HG03108 (cell line): Measurements from ENCODE around the gene ANKMY2.

Source experiments
- ATAC-seq: cut with Tn5 transposase; IDR thresholded peaks from one replicate; pipeline ENCODE4 v1.9.1; 2021; ENCODE audit warnings: moderate library complexity; ENCODE audit not compliant: unreplicated experiment

ANKMY2 gene

DNA sequence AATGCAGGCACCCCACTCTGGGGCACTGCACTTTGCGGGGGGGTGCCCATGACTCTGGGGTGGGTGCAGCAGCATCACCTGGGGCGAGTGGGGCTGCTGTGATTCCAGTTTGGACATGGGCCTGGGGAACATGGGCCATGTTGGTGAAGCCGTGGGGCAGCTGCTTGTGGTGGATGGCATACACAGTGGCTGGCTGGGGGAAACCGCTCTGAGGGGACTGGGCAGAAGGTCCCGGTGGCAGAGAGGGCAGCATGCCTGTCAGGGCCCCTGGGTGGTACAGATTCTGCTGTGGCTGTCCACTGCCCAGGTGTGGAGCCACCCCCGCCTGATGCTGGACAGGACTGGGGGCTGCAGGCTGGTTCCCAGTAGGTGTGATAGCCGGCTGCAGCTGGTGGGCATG, 61.7 kb downstream of the ANKMY2 start:
- ATAC-seq: no peak

DNA sequence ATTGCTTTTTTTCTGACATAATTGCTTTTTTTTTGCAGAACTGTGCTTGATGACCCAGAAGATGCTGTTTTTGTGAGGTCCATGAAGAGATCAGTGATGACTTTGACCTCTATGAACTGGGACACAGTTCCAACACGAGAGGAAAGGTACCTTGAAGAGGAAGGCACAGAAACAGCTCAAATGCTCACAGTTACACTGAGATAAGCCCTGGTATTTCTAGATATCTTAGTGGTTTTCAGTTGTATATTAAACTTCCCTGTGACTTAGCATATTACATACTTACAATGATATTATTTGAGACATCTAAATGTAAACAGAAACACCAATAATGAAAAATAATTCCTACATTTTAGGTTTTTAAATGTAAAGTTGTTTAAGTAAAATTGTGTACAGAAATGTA, 64.3 kb downstream of the ANKMY2 start:
- ATAC-seq: no peak

DNA sequence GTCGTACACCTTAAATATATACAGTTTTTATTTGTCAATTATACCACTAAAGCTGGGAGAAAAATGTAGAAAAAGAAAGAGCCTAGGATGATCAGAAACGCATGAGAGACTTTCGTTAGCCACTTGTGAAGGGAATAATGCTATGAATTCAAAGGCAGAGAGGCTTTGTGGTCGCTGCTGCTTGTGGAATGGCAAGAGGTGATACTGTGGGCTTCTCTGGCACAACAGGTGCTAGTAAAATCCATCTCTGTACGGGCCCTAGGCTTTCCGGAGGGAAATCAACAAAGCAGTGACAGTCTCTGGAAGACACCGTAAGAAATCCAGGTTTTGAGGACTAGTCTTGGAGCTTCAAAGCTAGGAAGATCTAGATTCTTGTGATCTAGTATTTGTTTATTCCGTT, 66.3 kb downstream of the ANKMY2 start:
- ATAC-seq: no peak

DNA sequence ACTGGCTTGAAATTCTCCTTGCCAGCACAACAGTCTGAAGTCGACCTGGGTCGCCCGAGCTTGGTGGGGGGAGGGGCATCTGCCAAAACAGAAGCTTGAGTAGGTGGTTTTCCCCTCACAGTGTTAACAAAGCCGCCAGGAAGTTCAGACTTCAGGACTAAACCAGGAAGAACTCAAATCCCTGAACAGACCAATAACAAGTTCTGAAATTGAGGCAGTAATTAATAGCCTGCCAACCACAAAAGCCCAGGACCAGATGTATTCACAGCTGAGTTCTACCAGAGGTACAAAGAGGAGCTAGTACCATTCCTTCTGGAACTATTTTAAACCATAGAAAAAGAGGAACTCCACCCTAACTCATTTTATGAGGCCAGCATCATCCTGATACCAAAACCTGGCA, 73.6 kb downstream of the ANKMY2 start:
- ATAC-seq: no peak

DNA sequence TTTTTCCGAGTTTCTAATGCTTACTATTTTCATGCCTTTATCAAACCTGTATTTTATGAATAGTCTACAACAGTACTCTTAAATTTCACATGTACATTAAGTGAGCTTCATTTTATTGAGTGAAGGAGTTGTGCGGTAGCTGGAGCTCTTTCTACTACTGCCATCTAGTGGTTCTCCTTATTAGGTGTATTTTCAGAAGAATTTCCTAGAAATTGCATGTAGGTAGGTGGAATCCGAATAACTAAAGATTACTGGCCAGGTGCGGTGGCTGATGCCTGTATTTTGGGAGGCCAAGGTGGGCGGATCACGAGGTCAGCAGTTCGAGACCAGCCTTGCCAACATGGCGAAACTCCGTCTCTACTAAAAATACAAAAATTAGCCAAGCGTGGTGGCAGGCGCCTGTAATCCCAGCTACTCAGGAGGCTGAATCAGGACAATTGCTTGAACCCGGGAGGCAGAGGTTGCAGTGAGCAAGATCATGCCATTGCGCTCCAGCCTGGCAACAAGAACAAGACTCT, 80.6 kb downstream of the ANKMY2 start:
- ATAC-seq: no peak

DNA sequence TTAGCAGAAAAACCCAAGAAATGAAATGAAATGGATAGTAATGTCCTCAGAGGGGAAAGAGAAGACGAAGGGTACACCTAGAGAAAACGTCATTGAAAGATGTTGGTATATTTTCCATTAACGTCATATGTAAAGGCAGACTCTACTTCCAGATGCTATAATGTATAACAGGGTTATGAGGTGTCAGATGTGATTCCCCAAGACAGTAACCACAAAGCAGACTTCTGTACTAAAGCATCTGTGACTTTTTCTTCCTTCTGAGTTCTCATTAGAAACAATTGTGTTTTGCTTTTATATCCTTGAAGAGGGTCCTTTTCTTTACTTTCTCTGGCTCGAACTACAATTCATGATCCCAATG, 81.6 kb downstream of the ANKMY2 start:
- ATAC-seq: no peak

DNA sequence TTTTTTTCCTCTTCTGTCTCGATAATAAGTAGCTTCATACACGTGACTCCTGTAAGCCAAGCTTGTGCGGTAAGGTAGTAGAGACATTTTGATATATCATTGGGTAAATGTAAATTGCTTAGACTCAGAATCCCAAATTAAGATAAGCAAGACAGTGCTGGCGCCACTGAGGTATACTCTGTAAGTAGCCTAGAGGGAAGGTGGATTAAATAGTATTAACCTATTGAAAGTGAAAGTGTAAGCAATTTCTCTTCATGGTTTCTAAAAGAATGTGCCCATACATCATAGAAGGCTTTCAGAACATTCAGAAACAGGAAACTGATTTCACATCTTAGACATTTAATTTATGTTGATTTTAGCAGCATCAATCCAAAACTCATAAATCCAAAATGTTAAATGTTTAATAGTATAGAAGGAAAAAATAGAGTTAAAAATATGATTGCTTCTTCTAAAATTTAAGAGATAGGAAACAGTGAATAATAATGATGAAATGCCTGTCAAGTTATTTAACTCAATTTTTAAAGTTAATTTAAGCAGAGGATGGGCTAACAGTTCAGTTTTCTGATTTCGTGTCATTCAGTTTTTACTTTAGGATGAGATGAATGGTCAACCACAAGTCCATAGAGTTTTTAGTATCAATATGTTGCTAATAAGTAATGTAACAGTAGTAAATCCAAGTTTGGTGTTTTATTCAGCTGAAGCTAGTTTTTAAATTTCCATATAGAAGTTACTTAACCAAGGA, 82.1 kb downstream of the ANKMY2 start:
- peak; percentile 87 for ATAC-seq

DNA sequence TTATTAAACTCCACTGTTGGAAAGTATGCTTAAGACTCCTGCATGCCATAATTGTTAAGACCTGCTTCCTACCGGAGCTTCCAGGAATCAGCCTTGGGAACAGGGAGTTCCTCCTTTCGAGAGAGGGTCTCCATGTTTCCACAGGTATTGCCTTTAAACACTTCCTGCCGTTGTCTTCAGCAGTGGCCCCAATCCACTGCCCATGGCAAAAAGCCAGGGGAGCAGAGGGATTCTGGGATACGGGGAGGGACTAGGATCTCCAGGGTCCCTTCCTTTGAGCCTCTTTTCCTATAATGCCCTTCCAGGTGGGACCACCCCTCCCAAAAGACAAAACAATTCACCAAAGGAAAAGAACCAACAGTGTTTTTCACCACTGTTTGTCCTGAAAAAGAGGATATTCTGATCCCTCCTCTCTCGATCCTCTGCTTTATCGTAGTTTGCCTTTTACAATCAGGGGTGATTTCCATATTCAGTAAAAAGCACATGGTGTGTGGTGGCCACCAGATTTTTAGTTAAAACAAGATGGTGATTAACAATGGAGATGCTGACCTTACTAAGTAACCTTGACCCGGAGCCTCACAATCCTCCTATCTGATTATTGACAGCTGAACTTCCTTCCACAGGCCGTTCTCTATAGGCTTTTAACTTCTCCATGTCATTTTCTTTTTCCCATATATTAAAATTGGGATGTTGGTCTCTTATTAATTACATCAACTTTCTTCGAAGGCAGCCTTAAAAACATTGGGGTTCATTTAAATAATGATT, 82.9 kb downstream of the ANKMY2 start:
- ATAC-seq: no peak

DNA sequence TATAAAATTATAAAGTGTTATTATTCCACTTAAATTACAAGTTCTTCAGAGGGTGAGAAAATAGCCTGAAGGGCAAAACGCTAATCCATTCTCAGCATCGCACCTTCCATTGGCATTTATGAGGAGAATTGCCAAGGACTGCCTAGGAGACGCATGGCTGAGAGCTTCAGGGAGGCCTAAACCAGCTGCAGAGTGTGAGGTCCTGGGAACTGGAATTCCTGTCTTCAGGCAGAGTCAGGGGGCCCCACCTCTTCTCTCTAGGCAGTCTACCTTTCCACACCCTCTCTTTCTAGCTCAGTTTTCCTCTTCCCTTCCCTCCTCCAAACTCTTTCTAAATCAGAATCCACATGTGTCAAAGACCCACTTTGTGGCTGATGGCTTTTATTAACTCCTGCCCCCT, 83.6 kb downstream of the ANKMY2 start:
- ATAC-seq: no peak

DNA sequence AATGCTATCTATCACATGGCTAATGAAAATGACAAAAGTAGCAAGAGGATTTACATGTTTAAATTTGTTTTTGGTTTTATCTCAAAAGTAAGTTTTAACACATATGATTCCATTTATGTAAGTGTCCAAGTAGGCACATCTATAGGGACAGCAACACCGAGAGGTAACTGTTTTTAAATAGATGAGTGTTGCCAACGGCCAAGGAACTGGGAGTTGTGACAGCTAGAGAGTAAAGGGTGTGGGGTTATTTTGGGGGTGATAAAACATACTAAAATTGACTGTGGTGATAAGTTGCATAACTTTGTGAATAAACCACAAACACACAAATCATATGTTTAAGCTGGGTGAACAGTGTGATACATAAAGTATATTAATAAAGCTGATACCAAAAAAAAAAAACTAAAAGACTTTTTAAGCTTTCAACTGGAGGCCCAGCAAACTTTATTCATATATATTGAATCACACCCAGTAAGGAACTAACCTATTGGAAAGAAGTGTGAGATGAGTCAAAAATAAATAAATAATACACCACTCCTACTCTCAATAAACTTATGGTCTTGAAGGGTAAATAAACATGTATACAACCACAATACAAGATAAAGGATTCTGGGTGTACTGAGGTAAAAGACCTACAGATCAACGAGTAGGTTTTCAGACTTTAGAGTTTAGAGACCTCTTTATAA, 85.9 kb downstream of the ANKMY2 start:
- no peak for ATAC-seq

DNA sequence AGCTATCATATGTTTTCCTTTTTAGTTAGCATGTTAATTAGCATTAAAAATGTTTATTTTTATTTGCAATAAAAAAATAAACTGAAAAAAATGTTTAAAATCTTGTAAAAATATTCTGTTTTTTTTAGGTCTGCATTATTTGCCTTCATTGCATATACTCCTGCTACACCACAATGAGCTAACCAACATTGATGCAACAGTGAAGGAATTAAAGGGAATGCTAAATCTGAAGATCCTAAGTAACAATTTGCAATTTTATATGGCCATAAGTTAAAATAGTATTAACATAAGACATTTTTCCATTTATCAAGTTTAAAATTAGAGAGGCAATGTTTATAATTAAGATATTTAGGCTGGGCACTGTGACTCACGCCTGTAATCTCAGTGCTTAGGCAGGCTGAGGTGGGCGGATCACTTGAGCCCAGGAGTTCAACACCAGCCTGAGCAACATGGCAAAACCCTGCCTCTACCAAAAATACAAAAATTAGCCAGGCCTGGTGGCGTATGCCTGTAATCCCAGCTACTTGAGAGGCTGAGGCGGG, 86.7 kb downstream of the ANKMY2 start:
- no peak for ATAC-seq

DNA sequence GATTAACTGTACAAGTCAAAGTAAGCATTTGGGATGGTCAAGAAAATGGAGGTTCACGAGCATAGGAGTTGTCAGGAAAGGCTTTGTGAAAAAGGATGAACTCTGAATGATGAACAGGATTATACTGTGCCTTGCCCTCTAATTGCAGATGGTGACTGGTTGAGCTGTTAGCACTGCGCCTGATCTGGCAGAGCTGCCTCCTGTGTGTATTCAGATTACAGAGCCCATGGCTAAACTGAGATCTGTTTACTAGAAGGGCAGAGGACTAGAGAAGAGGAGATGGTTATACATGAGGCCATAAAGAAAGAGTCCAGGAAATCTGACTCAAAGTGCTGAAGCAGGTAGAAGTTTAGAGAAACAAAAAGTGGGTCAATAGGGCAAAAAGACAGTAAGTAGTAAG, 89.2 kb downstream of the ANKMY2 start:
- no peak for ATAC-seq

DNA sequence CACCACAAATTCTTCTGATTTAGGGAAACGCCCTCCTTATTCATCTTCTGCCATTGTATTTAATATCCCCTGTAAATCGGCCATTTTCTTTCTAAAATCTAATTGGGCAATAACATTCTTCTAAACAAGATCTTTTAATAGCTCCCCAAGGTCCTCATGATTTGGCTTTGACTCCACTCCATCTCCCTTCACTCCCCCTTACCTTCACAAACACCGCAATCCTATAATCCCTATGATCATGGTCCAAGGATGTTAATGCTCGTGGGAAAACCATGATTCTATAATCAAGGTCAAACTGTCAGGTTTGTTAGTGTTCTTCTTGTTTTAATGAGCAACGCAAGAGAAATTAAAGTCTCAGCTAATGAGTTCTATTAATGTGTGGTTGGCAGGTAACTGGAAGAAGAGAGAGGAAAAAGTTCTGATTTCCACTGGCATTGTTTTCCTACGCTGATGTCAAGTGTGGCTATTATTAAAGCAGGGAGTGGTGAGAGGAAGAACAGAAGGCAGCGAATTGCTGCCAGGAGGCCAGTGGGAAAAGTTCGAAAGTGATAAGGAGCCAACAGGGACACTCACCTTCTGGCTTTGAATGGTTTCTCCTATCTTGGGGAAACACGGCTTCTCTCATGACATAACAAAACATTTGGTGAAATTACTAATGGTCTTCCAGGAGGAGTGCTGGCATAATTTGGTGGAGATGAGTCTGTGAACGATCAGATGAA, 90.9 kb downstream of the ANKMY2 start:
- no peak for ATAC-seq

DNA sequence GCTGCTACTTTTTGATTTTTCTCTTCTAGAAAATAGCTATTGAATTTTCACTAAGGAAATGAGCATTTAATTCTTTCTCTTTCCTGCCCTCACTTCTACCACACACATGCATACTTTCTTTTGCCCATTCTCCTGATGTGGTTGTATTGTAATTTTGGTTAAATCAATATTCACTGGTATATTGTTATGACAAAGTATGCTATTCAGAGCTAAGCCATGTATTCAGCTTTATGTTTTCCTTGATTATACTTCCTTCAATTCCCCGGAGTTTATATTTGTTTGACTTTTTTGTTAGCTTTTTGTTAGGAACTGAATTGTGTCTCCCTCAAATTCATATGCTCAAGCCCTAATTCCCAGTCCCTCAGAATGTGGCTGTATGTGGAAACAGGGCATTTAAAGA, 94.9 kb downstream of the ANKMY2 start:
- ATAC-seq: no peak
